Spleen (tissue), 7 donors: ENCODE results near the gene DGCR6L.
"Not testable (repeated sequence)": the region's sequence is repeated elsewhere in the genome, so short reads cannot be mapped to it uniquely, and the experiment has no call there.

Experiments
- POLR2A ChIP-seq, 3 donors: fragments of 450-650 bp; IDR thresholded peaks; one replicate each; pipeline ENCODE4 v1.5.1; 2017; ENCODE audit warnings: antibody characterized with exemption in 3 of 3, mild to moderate bottlenecking in 1 of 3
- POLR2AphosphoS5 ChIP-seq, 3 donors: sonication (generic); formaldehyde crosslinking; IDR thresholded peaks; one replicate each; pipeline ENCODE4 v1.5.1; 2017; ENCODE audit warnings: antibody characterized with exemption in 3 of 3
- TF ChIP-seq, protein P1 (sequence below), 11 experiments: fragments of 200-600 bp in 7 of 11; fragments of 450-650 bp in 4 of 11; sonication (generic) in 4 of 11; IDR thresholded peaks in 8 of 11; conservative IDR thresholded peaks in 3 of 11; 1 replicate in 7 of 11; 2 replicates in 4 of 11; pipeline versions ENCODE4 v1.4.0 to v1.8.0; 2016 to 2021; ENCODE audit warnings: antibody characterized with exemption in 11 of 11, inconsistent platforms in 4 of 11, mild to moderate bottlenecking in 1 of 11
- donor health status: DM: no; HTN: no; CAD: no; lungs with moderate emphysema.
- donor health status: DM: no; HTN: no; CAD: no.
- donor health status: DM: no; HTN: no; CAD: no.

DNA sequence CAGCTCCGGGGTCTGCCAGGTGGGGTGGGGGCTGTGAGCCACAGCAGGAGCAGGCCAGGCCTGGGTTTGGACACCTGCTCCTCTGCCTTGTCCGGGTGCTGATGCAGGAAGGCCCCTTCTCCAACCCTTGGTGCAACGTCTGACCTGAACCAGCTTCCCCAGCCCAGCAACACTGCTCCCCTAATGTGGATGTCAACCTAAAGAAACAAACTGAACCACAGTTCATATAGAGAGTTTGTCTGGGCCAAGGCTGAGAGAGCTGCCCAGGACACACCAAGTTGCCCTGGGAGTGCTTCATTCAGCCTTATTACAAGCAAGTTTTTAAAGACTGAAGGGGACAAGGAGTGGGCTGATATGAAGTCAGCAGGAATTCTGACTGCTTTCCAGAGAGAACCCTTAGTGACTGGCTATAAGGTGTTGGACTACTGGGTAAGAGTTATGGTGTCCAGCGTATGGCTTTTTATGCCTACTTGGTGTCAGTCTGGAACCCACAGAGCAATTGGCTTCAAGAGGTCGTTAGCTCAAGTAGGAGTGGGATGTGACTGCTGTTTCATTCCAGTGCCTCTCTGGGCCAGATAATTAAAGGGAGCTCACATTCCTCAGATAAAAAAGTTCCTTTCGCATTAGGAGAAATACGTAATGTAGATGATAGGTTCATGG lies 1.8 kb upstream of the DGCR6L start:
- TF ChIP-seq POLR2A, POLR2AphosphoS5 (IDR thresholded peaks at IDR 0.05): not testable (repeated sequence)
- TF ChIP-seq, protein P1, sequence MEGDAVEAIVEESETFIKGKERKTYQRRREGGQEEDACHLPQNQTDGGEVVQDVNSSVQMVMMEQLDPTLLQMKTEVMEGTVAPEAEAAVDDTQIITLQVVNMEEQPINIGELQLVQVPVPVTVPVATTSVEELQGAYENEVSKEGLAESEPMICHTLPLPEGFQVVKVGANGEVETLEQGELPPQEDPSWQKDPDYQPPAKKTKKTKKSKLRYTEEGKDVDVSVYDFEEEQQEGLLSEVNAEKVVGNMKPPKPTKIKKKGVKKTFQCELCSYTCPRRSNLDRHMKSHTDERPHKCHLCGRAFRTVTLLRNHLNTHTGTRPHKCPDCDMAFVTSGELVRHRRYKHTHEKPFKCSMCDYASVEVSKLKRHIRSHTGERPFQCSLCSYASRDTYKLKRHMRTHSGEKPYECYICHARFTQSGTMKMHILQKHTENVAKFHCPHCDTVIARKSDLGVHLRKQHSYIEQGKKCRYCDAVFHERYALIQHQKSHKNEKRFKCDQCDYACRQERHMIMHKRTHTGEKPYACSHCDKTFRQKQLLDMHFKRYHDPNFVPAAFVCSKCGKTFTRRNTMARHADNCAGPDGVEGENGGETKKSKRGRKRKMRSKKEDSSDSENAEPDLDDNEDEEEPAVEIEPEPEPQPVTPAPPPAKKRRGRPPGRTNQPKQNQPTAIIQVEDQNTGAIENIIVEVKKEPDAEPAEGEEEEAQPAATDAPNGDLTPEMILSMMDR (IDR thresholded peaks at IDR 0.05 in 8 of 11, conservative IDR thresholded peaks at IDR 0.05 in 3 of 11) = not testable (repeated sequence)
